IMR-90 (cell line): ENCODE measurements around the gene TSKU. TPM values are rescaled to one million over a fixed set of nuclear protein-coding genes. Genes with fewer than 3 reads are reported as not detected.

Experiments
- ATAC-seq: fragments of 200-7000 bp; cut with Tn5 transposase; 2 replicates; pipeline ENCODE4 v1.9.1; 2020; ENCODE audit warnings: low read depth, mild to moderate bottlenecking, moderate library complexity
- BruUV-seq: library from RNA; stranded (reverse); fragments of 400-500 nt; replicated peaks from 2 replicates; lab custom pipeline; 2021; lab: Mats Ljungman, UMichigan
- CTCF ChIA-PET: fragments of 300-600 bp; formaldehyde crosslinking; extraction: SDS; loops from one replicate; lab custom pipeline; 2021; ENCODE audit warnings: antibody characterized with exemption; lab: Yijun Ruan, JAX
- POLR2A ChIA-PET: fragments of 300-600 bp; sonication (Branson Sonifier 250); formaldehyde crosslinking; loops from one replicate; lab custom pipeline; 2022; ENCODE audit warnings: antibody characterized with exemption; ENCODE audit not compliant: unreplicated experiment; lab: Charles Lee
- DNase-seq: peaks from one replicate; pipeline ENCODE4 v3.0.0; 2013
- H2AFZ ChIP-seq: replicated peaks from 2 replicates; pipeline ENCODE3; 2013; ENCODE audit warnings: low read length, mild to moderate bottlenecking; ENCODE audit not compliant: poor library complexity
- H2AK5ac ChIP-seq: 2 replicates; pipeline ENCODE4 v1.6.1; 2013; ENCODE audit warnings: low read depth, low read length, inconsistent platforms
- H2AK9ac ChIP-seq: replicated peaks from 2 replicates; pipeline ENCODE3; 2013; ENCODE audit warnings: mild to moderate bottlenecking, low read depth, low read length, moderate library complexity; ENCODE audit not compliant: poor library complexity
- H2BK120ac ChIP-seq: 2 replicates; pipeline ENCODE4 v1.6.1; 2013; ENCODE audit warnings: low read depth, low read length, inconsistent platforms
- H2BK15ac ChIP-seq: 3 replicates; pipeline ENCODE4 v1.6.1; 2013; ENCODE audit warnings: low read depth, low read length, inconsistent platforms
- H2BK20ac ChIP-seq: 2 replicates; pipeline ENCODE4 v1.6.1; 2013; ENCODE audit warnings: low read depth, mild to moderate bottlenecking, inconsistent platforms, low read length, moderate library complexity
- H2BK5ac ChIP-seq: 2 replicates; pipeline ENCODE4 v1.6.1; 2013; ENCODE audit warnings: mild to moderate bottlenecking, low read depth, low read length, inconsistent platforms; ENCODE audit not compliant: poor library complexity, severe bottlenecking
- H3K14ac ChIP-seq: replicated peaks from 2 replicates; pipeline ENCODE4 v1.6.1; 2013; ENCODE audit warnings: low read depth, low read length, inconsistent platforms
- H3K18ac ChIP-seq: 2 replicates; pipeline ENCODE4 v1.6.1; 2013; ENCODE audit warnings: low read depth, low read length, control low read depth
- H3K23ac ChIP-seq: 2 replicates; pipeline ENCODE4 v1.6.1; 2013; ENCODE audit warnings: low read depth, low read length, inconsistent platforms
- H3K27ac ChIP-seq: 2 replicates; pipeline ENCODE4 v1.5.1; 2013; ENCODE audit warnings: mild to moderate bottlenecking, control low read depth, low read length; ENCODE audit not compliant: insufficient read depth
- H3K27me3 ChIP-seq: 2 replicates; pipeline ENCODE4 v1.6.1; 2013; ENCODE audit warnings: low read length; ENCODE audit not compliant: control insufficient read depth, insufficient read depth
- H3K36me3 ChIP-seq: 2 replicates; pipeline ENCODE4 v1.6.1; 2013; ENCODE audit warnings: low read length, mixed read lengths; ENCODE audit not compliant: control insufficient read depth, insufficient read depth
- H3K4ac ChIP-seq: 2 replicates; pipeline ENCODE4 v1.6.1; 2013; ENCODE audit warnings: low read depth, low read length, inconsistent platforms
- H3K4me1 ChIP-seq: 2 replicates; pipeline ENCODE4 v1.6.1; 2013; ENCODE audit warnings: low read length, mixed read lengths; ENCODE audit not compliant: control insufficient read depth, insufficient read depth
- H3K4me2 ChIP-seq: 2 replicates; pipeline ENCODE4 v1.6.1; 2013; ENCODE audit warnings: low read depth, mild to moderate bottlenecking, control low read depth, low read length, moderate library complexity
- H3K4me3 ChIP-seq: 2 replicates; pipeline ENCODE4 v1.5.1; 2013; ENCODE audit warnings: low read depth, mild to moderate bottlenecking, control low read depth, low read length, moderate library complexity; ENCODE audit not compliant: insufficient read depth
- H3K56ac ChIP-seq: 2 replicates; pipeline ENCODE4 v1.6.1; 2013; ENCODE audit warnings: low read length, inconsistent platforms; ENCODE audit not compliant: insufficient read depth; ENCODE audit errors: extremely low read depth
- H3K79me1 ChIP-seq, 2 experiments: 2 replicates each; pipeline ENCODE4 v1.6.1; 2013; ENCODE audit warnings: low read length in 2 of 2, inconsistent platforms in 1 of 2, low read depth in 1 of 2
- H3K9ac ChIP-seq: 2 replicates; pipeline ENCODE4 v1.6.1; 2013; ENCODE audit warnings: low read depth, low read length, control low read depth
- H3K9me1 ChIP-seq: 2 replicates; pipeline ENCODE4 v1.6.1; 2013; ENCODE audit warnings: low read length, inconsistent platforms; ENCODE audit not compliant: insufficient read depth
- H3K9me3 ChIP-seq: 2 replicates; pipeline ENCODE4 v1.6.1; 2013; ENCODE audit warnings: low read length; ENCODE audit not compliant: control insufficient read depth, insufficient read depth
- H4K20me1 ChIP-seq: 2 replicates; pipeline ENCODE4 v1.6.1; 2013; ENCODE audit warnings: low read length, inconsistent platforms; ENCODE audit not compliant: insufficient read depth
- H4K5ac ChIP-seq: 2 replicates; pipeline ENCODE4 v1.6.1; 2013; ENCODE audit warnings: mild to moderate bottlenecking, low read depth, low read length, control low read depth
- H4K8ac ChIP-seq, 2 experiments: 2 replicates each; pipeline ENCODE4 v1.6.1; 2013; ENCODE audit warnings: low read depth in 2 of 2, low read length in 2 of 2, control low read depth in 1 of 2, inconsistent platforms in 1 of 2
- H4K91ac ChIP-seq: 2 replicates; pipeline ENCODE4 v1.6.1; 2013; ENCODE audit warnings: low read depth, low read length, inconsistent platforms; ENCODE audit not compliant: insufficient read depth
- BHLHE40 ChIP-seq: fragments of 150-350 bp; IDR thresholded peaks from 2 replicates; pipeline ENCODE4 v1.6.1; 2016; ENCODE audit warnings: mild to moderate bottlenecking, low read depth, low read length
- CEBPB ChIP-seq: IDR thresholded peaks from 2 replicates; pipeline ENCODE4 v1.6.1; 2012; ENCODE audit warnings: low read depth, low read length, improper control_type of control experiment
- CHD1 ChIP-seq: IDR thresholded peaks from 2 replicates; pipeline ENCODE4 v1.6.1; 2012; ENCODE audit warnings: low read depth, low read length, improper control_type of control experiment
- MAFK ChIP-seq: IDR thresholded peaks from 2 replicates; pipeline ENCODE4 v1.6.1; 2012; ENCODE audit warnings: low read depth, low read length, improper control_type of control experiment
- MAZ ChIP-seq: IDR thresholded peaks from 2 replicates; pipeline ENCODE4 v1.6.1; 2012; ENCODE audit warnings: low read depth, mild to moderate bottlenecking, low read length, improper control_type of control experiment, moderate library complexity, borderline replicate concordance
- MXI1 ChIP-seq: IDR thresholded peaks from 2 replicates; pipeline ENCODE4 v1.6.1; 2012; ENCODE audit warnings: low read depth, mild to moderate bottlenecking, low read length, moderate library complexity, borderline replicate concordance
- NFE2L2 ChIP-seq: fragments of 150-350 bp; IDR thresholded peaks from 2 replicates; pipeline ENCODE4 v1.6.1; 2016; ENCODE audit warnings: low read depth, mild to moderate bottlenecking, low read length
- POLR2A ChIP-seq: IDR thresholded peaks from 2 replicates; pipeline ENCODE4 v1.6.1; 2012; ENCODE audit warnings: mild to moderate bottlenecking, low read depth, low read length
- RAD21 ChIP-seq: IDR thresholded peaks from 2 replicates; pipeline ENCODE4 v1.6.1; 2012; ENCODE audit warnings: low read length, improper control_type of control experiment
- RCOR1 ChIP-seq: IDR thresholded peaks from 2 replicates; pipeline ENCODE4 v1.6.1; 2012; ENCODE audit warnings: mild to moderate bottlenecking, low read length, improper control_type of control experiment; ENCODE audit not compliant: insufficient replicate concordance
- RFX5 ChIP-seq: IDR thresholded peaks from 2 replicates; pipeline ENCODE4 v1.8.0; 2012; ENCODE audit warnings: low read depth, mild to moderate bottlenecking, low read length, moderate library complexity
- SMC3 ChIP-seq: fragments of 150-350 bp; IDR thresholded peaks from 2 replicates; pipeline ENCODE4 v1.6.1; 2016; ENCODE audit warnings: low read depth, mild to moderate bottlenecking, antibody characterized with exemption, low read length, moderate library complexity
- WGBS, 2 experiments: methylation state at CpG; one replicate each; pipeline versions ENCODE4 v1.1.5 to v1.1.7; 2013; ENCODE audit warnings: missing lambda C conversion rate in 2 of 2; ENCODE audit not compliant: insufficient read length in 1 of 2; ENCODE audit errors: extremely low coverage in 2 of 2; 5-methylcytosine and 5-hydroxymethylcytosine counted together
- dilution Hi-C: fragments of 300-500 bp; cut with HindIII; formaldehyde crosslinking; loops from one replicate; pipeline ENCODE4 v1.14.3; 2018; ENCODE audit warnings: low sequenced_read_pairs; ENCODE audit not compliant: unreplicated experiment
- in situ Hi-C: fragments of 300-500 bp; cut with MboI; formaldehyde crosslinking; loops from 3 replicates; pipeline ENCODE4 v1.14.3; 2019; ENCODE audit warnings: low sequenced_read_pairs, inconsistent platforms, mixed read lengths
- intact Hi-C: fragments of 100-400 bp; cut with micrococcal nuclease; formaldehyde crosslinking; loops from 2 replicates; pipeline ENCODE4 v1.10.0; 2022
- polyA plus RNA-seq, 3 experiments: library from polyadenylated mRNA; depleted of rRNA; stranded (reverse); fragments of >200 nt; gene quantifications; 2 replicates each; pipeline ENCODE4 v1.2.3, GENCODE V29; 2012; ENCODE audit warnings: low replicate concordance in 1 of 3
- total RNA-seq: library from RNA; depleted of rRNA; stranded (reverse); fragments of >200 nt; gene quantifications from 2 replicates; pipeline ENCODE4 v1.2.3, GENCODE V29; 2012
- TF ChIP-seq, protein P1 (sequence below): conservative IDR thresholded peaks from 2 replicates; pipeline ENCODE4 v1.5.1; 2012; ENCODE audit warnings: mild to moderate bottlenecking, low read depth, low read length, improper control_type of control experiment
- TF ChIP-seq, protein P2 (sequence below): fragments of 150-350 bp; IDR thresholded peaks from 2 replicates; pipeline ENCODE4 v1.6.1; 2016; ENCODE audit warnings: low read depth, mild to moderate bottlenecking, low read length, moderate library complexity, borderline replicate concordance
- TF ChIP-seq, protein P3 (sequence below): fragments of 150-350 bp; IDR thresholded peaks from 2 replicates; pipeline ENCODE4 v1.6.1; 2017; ENCODE audit warnings: mild to moderate bottlenecking, antibody characterized with exemption, low read length, low read depth

TSKU gene
- total and polyA plus RNA-seq, 2 of the 4 experiments (the other 2 are of a cell fraction): 6.8 to 26.6 TPM

DNA sequence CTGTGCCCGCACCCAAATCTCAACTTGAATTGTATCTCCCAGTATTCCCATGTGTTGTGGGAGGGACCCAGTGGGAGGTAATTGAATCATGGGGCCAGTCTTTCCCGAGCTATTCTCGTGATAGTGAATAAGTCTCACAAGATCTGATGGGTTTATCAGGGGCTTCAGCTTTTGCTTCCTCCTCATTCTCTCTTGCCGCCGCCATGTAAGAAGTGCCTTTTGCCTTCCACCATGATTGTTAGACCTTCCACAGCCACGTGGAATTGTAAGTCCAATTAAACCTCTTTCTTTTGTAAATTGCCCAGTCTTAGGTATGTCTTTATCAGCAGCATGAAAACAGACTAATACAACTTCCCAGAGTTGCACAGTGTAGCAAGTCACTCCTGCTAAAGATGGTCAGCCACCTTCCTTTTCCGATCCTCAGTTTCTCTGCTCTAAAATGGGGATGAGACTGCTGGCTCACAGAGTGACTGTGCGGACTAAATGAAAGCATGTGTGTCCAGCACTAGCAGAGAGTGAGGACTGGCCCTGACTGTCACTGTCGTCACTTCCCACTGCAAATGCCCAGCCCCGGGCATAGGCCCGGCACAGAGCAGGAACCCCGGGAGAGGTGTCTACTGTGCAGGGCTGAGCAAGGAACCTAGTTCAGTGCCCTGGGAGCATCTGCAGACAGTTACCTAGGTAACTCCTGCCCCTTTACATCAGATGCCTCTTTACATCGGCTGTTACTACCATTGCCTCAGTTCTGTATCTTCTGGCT, 9.5 kb downstream of the TSKU start:
- H3K4me3 ChIP-seq: no peak overlapping the region
- no peak overlapping the region for H2BK120ac ChIP-seq
- BruUV-seq: no TSS peak
- H3K36me3 ChIP-seq: peaks cover 33% of the 10 kb centered on the region
- no peak overlapping the region for H3K27ac ChIP-seq
- intact Hi-C loops: no loop called here
- H3K4me2 ChIP-seq: no peak overlapping the region
- no peak for TF ChIP-seq SMC3
- no peak for TF ChIP-seq CEBPB
- TF ChIP-seq POLR2A: no peak
- no peak for TF ChIP-seq RAD21
- TF ChIP-seq, protein P1, sequence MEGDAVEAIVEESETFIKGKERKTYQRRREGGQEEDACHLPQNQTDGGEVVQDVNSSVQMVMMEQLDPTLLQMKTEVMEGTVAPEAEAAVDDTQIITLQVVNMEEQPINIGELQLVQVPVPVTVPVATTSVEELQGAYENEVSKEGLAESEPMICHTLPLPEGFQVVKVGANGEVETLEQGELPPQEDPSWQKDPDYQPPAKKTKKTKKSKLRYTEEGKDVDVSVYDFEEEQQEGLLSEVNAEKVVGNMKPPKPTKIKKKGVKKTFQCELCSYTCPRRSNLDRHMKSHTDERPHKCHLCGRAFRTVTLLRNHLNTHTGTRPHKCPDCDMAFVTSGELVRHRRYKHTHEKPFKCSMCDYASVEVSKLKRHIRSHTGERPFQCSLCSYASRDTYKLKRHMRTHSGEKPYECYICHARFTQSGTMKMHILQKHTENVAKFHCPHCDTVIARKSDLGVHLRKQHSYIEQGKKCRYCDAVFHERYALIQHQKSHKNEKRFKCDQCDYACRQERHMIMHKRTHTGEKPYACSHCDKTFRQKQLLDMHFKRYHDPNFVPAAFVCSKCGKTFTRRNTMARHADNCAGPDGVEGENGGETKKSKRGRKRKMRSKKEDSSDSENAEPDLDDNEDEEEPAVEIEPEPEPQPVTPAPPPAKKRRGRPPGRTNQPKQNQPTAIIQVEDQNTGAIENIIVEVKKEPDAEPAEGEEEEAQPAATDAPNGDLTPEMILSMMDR: no peak
- TF ChIP-seq MAFK: no peak
- no peak for TF ChIP-seq BHLHE40
- no peak for TF ChIP-seq RFX5
- TF ChIP-seq CHD1: no peak
- TF ChIP-seq MXI1: no peak
- TF ChIP-seq, protein P2, sequence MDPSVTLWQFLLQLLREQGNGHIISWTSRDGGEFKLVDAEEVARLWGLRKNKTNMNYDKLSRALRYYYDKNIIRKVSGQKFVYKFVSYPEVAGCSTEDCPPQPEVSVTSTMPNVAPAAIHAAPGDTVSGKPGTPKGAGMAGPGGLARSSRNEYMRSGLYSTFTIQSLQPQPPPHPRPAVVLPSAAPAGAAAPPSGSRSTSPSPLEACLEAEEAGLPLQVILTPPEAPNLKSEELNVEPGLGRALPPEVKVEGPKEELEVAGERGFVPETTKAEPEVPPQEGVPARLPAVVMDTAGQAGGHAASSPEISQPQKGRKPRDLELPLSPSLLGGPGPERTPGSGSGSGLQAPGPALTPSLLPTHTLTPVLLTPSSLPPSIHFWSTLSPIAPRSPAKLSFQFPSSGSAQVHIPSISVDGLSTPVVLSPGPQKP: no peak
- TF ChIP-seq RCOR1: no peak
- TF ChIP-seq MAZ: no peak
- no peak for TF ChIP-seq NFE2L2
- TF ChIP-seq, protein P3, sequence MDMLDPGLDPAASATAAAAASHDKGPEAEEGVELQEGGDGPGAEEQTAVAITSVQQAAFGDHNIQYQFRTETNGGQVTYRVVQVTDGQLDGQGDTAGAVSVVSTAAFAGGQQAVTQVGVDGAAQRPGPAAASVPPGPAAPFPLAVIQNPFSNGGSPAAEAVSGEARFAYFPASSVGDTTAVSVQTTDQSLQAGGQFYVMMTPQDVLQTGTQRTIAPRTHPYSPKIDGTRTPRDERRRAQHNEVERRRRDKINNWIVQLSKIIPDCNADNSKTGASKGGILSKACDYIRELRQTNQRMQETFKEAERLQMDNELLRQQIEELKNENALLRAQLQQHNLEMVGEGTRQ: no peak
- peaks cover 24 to 69% of the 10 kb centered on the region in 2 experiments for H3K79me1 ChIP-seq
- H2BK15ac ChIP-seq: no peak overlapping the region
- no peak overlapping the region for H2AFZ ChIP-seq
- H4K20me1 ChIP-seq: peaks cover 93% of the 10 kb centered on the region
- peak overlapping the region; percentile 27; the same call in 1 of the 2 replicates for H2AK5ac ChIP-seq
- no peak overlapping the region for H3K18ac ChIP-seq
- H4K5ac ChIP-seq: no peak overlapping the region
- POLR2A ChIA-PET: no interaction called here
- H3K23ac ChIP-seq: no peak overlapping the region
- H3K27me3 ChIP-seq: no peaks in the 10 kb centered on the region
- no peak overlapping the region for H2AK9ac ChIP-seq
- dilution Hi-C loops: no loop called here
- ATAC-seq (no peak), DNase-seq (no peak)
- in situ Hi-C loops: no loop called here
- CTCF ChIA-PET: no interaction called here
- H4K8ac ChIP-seq: no peak overlapping the region
- no peak overlapping the region for H3K4ac ChIP-seq
- H3K9ac ChIP-seq: no peak overlapping the region
- H2BK5ac ChIP-seq: no peak overlapping the region
- H3K56ac ChIP-seq: no peak overlapping the region
- H3K14ac ChIP-seq: no peak overlapping the region
- 100% methylated on average over 3 of the region's 13 CpGs; no CpG with 5 or more reads in 1 of the 2 experiments for WGBS, 2 experiments
- H3K9me3 ChIP-seq: no peaks in the 10 kb centered on the region
- peaks cover 8% of the 10 kb centered on the region; the same call in 1 of the 2 replicates for H3K4me1 ChIP-seq
- H3K9me1 ChIP-seq: peaks cover 9% of the 10 kb centered on the region
- H2BK20ac ChIP-seq: no peak overlapping the region
- H4K91ac ChIP-seq: no peak overlapping the region
